ENCODE measurements around the gene IFI30.
A peak's percentile ranks its signal among the peaks of the same experiment; 100 is the strongest.

Gene IFI30

DNA sequence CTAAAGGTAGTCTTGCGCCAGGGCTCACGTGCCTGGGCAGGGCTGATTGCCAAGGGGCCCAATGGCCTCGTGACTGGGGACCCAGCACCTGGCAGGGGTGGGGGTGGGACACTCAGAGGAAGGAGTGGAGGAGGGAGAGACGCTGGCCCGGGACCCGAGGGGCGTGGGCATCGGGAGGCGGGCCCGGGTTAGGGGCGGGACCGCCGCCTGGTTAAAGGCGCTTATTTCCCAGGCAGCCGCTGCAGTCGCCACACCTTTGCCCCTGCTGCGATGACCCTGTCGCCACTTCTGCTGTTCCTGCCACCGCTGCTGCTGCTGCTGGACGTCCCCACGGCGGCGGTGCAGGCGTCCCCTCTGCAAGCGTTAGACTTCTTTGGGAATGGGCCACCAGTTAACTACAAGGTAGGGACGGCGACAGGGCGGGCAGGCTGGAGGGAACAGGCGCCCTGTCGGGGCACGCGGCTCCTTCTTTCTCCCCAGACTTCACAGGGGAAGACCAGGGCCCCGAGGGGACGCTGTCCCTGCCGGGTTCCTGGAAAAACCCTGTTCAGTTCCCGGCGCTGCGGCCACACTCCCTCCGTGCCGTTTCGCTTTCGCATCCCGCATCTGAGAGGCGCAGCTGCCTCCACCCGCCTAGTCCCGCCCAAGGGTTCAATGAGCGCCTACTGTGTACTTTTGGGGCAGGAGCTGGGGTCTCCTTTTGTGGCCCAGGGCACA is at the start of gene IFI30:
TSS of gene IFI30 (plus strand) at position 242 of the 717 bp plus-strand sequence. CDS start at position 271, 29 bp downstream.
- Mint-ChIP-seq H3K27ac (peak within 1 kb of the TSS; percentile 85), H3K27me3 (ENCODE audit: low read depth) (no peaks in the 10 kb centered on the region), H3K36me3 (ENCODE audit: low read depth) (peaks cover 20% of the 10 kb centered on the region), H3K9me3 (no peaks in the 10 kb centered on the region), H3K4me1 (ENCODE audit: low read depth) (peaks cover 20% of the 10 kb centered on the region), H3K4me3 (peak within 1 kb of the TSS; percentile 90)

DNA sequence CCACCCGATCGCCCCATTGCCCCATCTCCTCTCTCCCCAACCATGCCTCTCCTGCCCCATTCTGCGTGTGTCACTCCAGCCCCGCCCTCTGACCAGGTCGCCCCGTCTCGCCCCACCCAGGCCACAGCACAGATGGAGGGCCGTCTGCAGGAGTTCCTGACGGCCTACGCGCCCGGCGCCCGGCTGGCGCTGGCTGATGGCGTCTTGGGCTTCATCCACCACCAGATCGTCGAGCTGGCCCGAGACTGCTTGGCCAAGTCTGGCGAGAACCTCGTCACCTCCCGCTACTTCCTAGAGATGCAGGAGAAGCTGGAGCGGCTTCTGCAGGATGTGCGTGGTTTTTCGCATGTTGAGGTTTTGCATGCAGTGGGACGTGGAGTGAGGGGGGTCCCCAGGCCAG is 49.8 kb upstream of the IFI30 start:
- no peak overlapping the region for H3K4me3 Mint-ChIP-seq
- no peaks in the 10 kb centered on the region for H3K27me3 Mint-ChIP-seq (ENCODE audit: low read depth)
- peaks cover 33% of the 10 kb centered on the region for H3K36me3 Mint-ChIP-seq (ENCODE audit: low read depth)
- H3K27ac Mint-ChIP-seq = no peak overlapping the region
- H3K9me3 Mint-ChIP-seq = no peaks in the 10 kb centered on the region
- peaks cover 19% of the 10 kb centered on the region for H3K4me1 Mint-ChIP-seq (ENCODE audit: low read depth)

DNA sequence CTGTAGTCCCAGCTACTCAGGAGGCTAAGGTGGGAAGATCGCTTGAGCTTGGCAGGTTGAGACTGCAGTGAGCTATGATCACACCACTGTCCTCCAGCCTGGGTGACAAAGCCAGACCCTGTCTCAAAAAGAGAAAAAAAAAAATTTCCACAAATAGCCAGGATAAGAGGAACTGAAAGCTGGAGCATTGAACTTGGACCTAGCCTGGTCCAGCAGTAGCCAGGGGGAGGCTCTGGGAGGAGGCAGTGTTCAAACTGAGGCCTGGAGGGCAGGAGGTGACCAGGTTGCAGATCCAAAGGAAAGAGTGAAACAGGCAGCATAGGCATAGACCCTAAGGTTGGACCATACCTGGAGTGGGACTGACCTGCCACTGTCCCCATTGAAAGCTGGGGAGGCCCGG is 47.5 kb upstream of the IFI30 start:
- Mint-ChIP-seq H3K4me1 (ENCODE audit: low read depth) (peaks cover 4% of the 10 kb centered on the region), H3K27ac (no peak overlapping the region), H3K36me3 (ENCODE audit: low read depth) (peaks cover 41% of the 10 kb centered on the region), H3K27me3 (ENCODE audit: low read depth) (no peaks in the 10 kb centered on the region), H3K4me3 (no peak overlapping the region), H3K9me3 (no peaks in the 10 kb centered on the region)

DNA sequence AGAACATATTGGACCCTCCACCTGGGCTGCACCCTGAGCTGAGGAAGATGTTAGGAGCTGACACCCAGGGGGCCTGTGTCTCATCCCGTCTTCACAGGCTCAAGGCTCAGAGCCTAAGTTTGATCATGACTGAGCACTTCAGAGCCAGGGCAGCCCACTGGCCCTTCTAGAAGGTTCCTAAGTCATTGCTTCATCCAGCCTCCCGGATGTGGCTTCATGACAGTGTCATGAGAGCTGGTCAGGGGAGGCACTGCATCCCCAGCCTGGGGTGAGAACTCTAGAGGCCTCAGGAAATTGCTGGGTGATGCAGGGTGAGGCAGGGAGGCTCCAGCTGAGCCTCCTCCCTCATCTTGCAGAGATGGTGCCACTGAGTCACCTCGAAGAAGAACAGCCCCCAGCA is 45.6 kb upstream of the IFI30 start:
- Mint-ChIP-seq H3K9me3 (no peaks in the 10 kb centered on the region), H3K4me1 (ENCODE audit: low read depth) (peaks cover 4% of the 10 kb centered on the region), H3K27me3 (ENCODE audit: low read depth) (no peaks in the 10 kb centered on the region), H3K4me3 (no peak overlapping the region), H3K27ac (peak overlapping the region; percentile 66), H3K36me3 (ENCODE audit: low read depth) (peaks cover 45% of the 10 kb centered on the region)

DNA sequence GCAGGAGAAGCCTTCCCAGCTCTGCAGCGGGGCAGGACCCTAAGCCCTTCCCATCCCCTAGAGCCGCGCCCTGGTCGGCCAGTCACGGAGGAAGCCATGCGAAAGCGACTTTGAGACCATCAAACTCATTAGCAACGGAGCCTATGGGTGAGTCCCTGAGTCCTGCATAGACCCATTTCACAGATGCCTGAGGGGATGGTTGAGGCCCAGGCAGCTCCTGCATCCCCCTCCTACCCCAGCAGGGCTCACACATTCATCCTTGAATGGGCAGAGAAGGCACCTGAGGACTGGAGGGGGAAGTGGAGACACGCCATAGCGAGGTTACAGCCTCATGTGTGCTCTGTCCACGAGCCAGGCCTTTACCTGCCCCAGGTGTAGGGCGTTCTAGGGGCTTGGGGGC is 44.8 kb upstream of the IFI30 start:
- Mint-ChIP-seq H3K27ac (no peak overlapping the region), H3K4me1 (ENCODE audit: low read depth) (peaks cover 4% of the 10 kb centered on the region), H3K27me3 (ENCODE audit: low read depth) (no peaks in the 10 kb centered on the region), H3K9me3 (no peaks in the 10 kb centered on the region), H3K36me3 (ENCODE audit: low read depth) (peaks cover 40% of the 10 kb centered on the region), H3K4me3 (no peak overlapping the region)

DNA sequence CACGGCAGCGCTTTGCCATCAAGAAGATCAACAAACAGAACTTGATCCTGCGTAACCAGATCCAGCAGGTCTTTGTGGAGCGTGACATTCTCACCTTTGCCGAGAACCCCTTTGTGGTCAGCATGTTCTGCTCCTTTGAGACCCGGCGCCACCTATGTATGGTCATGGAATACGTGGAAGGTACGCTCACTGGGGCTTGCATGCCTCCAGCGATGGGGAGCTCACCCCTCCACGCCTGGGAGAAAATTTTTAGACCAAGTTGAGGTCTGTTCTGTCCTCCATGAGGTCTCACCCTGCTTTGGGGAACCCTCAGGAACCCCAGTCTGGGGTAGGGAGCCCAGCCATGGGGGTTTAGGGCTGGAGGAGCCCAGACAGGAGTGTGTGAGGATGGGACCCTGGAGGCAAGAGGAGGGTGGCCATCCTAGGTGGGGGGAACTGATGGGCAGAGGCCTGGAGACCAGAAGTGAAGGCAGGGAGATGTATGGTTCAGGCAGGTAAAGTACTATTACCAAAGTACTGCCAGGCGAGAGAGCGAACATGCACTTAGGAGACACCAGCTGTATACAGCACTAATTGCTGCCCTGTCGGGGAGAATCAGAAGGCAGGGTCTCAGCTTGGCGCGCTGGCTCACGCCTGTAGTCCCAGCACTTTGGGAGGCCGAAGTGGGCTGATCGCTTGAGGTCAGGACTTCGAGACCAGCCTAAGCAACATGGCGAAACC is 42.9 kb upstream of the IFI30 start:
- Mint-ChIP-seq H3K27me3 (ENCODE audit: low read depth) (no peaks in the 10 kb centered on the region), H3K9me3 (no peaks in the 10 kb centered on the region), H3K4me3 (no peak overlapping the region), H3K4me1 (ENCODE audit: low read depth) (peaks cover 4% of the 10 kb centered on the region), H3K27ac (no peak overlapping the region), H3K36me3 (ENCODE audit: low read depth) (peaks cover 39% of the 10 kb centered on the region)

DNA sequence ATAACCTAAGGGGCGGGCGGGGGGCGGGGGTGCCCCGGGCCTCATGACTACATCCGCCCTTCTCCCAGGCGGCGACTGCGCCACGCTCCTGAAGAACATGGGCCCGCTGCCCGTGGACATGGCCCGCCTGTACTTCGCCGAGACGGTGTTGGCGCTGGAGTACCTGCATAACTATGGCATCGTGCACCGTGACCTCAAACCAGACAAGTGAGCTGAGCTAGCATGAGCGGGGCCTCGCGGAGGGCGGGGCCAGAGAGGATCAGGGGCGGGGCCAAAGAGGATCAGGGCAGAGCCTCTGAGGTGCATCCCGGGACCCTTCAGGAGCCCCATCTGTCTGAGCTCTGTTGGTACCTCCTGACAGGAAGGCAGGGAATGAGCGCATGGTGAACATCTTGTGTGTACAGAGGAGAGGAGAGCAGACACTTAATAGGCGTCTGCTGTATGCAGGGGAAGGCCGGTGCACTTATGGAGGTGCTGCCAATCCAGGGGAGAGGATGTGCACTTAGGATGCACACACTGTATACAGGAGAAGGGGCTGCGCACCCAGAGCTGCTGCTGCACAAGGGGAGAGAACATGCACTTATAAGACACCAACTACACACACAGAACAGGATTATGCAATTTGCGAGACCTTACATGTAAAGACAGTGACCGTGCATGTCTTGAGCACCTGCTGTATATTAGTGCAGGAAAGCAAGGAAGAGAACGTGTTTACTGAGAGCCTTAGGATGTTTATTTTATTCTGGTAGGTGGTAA is 41.6 kb upstream of the IFI30 start:
- Mint-ChIP-seq H3K9me3 (no peaks in the 10 kb centered on the region), H3K27me3 (ENCODE audit: low read depth) (no peaks in the 10 kb centered on the region), H3K27ac (no peak overlapping the region), H3K36me3 (ENCODE audit: low read depth) (peaks cover 39% of the 10 kb centered on the region), H3K4me1 (ENCODE audit: low read depth) (peaks cover 6% of the 10 kb centered on the region), H3K4me3 (no peak overlapping the region)

DNA sequence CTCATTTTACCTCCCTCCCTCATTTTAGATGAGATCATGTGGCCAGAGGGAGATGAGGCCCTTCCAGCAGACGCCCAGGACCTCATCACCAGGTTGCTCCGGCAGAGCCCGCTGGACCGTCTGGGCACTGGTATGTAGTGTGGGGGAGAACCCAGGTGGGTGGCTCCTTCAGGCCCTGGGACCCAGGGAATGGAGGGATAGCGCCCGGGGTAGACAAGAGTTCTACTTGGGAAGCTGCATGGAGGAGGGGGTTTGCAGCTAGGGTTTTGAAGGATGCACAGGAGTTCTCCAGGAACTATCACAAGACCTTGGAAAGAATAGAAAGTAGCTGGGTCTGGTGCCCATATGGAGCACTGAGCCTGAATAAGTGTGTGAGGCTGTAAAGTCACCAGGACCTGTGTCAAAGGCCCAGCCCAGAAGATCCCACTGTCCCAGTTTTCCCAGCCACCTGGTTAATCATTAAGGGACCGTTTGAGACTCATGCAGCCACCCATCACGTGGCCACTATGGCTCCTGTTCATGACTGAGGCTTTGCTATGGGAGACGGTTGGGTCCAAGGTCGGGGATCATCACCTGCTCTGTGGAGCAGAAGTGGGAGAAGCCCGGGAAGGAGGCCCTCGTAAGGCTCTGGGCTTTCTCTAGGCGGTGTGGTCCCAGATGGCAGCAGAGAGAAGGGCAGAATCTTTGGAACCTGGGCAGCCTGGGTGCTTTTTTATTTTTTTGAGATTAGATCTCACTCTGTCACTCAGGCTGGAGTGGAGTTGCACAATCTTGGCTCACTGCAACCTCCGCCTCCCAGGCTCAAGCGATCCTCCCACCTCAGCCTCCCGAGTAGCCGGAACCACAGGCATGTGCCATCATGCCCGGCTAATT is 37.7 kb upstream of the IFI30 start:
- H3K4me3 Mint-ChIP-seq = no peak overlapping the region
- H3K27me3 Mint-ChIP-seq (ENCODE audit: low read depth) = no peaks in the 10 kb centered on the region
- peaks cover 32% of the 10 kb centered on the region for H3K36me3 Mint-ChIP-seq (ENCODE audit: low read depth)
- H3K27ac Mint-ChIP-seq = no peak overlapping the region
- peaks cover 2% of the 10 kb centered on the region for H3K4me1 Mint-ChIP-seq (ENCODE audit: low read depth)
- H3K9me3 Mint-ChIP-seq = no peaks in the 10 kb centered on the region

DNA sequence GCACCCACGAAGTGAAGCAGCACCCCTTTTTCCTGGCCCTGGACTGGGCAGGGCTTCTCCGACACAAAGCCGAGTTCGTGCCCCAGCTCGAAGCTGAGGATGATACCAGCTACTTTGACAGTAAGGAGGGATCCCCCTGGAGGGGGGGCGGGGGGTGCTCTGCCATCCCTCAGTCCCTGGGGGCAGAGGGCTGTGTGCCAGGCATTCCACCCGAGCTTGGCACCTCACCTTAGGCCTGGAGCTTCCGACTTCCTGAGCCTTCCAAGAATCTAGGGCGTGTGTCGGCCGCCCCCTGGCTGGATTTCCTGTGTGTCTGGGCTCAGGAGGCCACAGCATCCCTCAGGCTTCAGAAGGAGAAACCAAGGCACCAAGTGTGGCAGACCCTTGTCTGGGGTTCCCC is 36.4 kb upstream of the IFI30 start:
- no peaks in the 10 kb centered on the region for H3K27me3 Mint-ChIP-seq (ENCODE audit: low read depth)
- H3K4me3 Mint-ChIP-seq = no peak overlapping the region
- no peaks in the 10 kb centered on the region for H3K9me3 Mint-ChIP-seq
- H3K27ac Mint-ChIP-seq = no peak overlapping the region
- H3K4me1 Mint-ChIP-seq (ENCODE audit: low read depth) = peaks cover 2% of the 10 kb centered on the region
- H3K36me3 Mint-ChIP-seq (ENCODE audit: low read depth) = peaks cover 29% of the 10 kb centered on the region

DNA sequence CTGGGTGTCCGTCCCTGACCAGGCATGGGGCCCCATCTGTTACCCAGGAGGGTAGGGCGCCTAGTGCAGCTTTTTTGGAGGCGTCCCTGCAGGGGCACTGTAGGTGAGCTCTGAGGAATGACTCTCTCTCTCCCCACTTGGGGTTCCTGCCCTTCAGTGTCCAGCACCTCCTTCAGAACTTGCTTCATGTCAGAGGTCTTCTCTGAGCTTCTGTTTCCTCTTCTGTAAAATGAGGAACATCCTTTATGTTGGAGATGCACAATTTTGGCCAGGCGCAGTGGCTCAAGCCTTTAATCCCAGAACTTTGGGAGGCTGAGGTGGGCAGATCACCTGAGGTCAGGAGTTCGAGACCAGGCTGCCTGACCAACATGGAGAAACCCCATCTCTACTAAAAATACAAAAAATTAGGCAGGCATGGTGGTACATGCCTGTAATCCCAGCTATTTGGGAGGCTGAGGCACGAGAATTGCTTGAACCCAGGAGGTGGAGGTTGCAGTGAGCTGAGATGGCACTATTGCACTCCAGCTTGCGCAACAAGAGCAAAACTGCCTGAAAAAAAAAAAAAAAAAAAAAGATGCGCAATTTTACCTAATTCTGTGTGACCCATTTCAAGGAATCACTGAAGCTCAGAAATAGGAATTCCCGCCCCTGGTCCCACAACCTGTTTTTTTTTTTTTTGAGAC is 35.8 kb upstream of the IFI30 start:
- Mint-ChIP-seq H3K27me3 (ENCODE audit: low read depth) (no peaks in the 10 kb centered on the region), H3K27ac (no peak overlapping the region), H3K4me1 (ENCODE audit: low read depth) (peaks cover 2% of the 10 kb centered on the region), H3K9me3 (no peaks in the 10 kb centered on the region), H3K36me3 (ENCODE audit: low read depth) (peaks cover 25% of the 10 kb centered on the region), H3K4me3 (no peak overlapping the region)

DNA sequence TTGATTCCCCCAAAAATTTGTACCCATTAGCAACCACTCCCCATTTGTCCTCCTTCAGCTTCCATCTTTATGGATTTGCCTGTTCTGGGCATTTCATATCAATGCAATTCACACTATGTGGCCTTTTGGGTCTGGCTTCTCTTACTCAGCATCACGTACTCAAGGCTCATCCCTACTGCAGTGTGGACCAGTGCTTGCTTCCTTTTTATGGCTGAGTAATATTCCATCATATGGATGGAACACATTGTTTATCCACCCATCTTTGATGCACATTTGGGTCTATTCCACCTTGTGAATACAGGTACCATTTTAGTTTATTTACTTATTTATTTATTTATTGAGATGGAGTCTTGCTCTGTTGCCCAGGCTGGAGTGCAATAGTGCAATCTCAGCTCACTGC is 33.1 kb upstream of the IFI30 start:
- no peak overlapping the region for H3K27ac Mint-ChIP-seq
- no peak overlapping the region for H3K4me3 Mint-ChIP-seq
- peaks cover 31% of the 10 kb centered on the region for H3K36me3 Mint-ChIP-seq (ENCODE audit: low read depth)
- H3K4me1 Mint-ChIP-seq (ENCODE audit: low read depth) = peaks cover 2% of the 10 kb centered on the region
- H3K9me3 Mint-ChIP-seq = no peaks in the 10 kb centered on the region
- no peaks in the 10 kb centered on the region for H3K27me3 Mint-ChIP-seq (ENCODE audit: low read depth)

DNA sequence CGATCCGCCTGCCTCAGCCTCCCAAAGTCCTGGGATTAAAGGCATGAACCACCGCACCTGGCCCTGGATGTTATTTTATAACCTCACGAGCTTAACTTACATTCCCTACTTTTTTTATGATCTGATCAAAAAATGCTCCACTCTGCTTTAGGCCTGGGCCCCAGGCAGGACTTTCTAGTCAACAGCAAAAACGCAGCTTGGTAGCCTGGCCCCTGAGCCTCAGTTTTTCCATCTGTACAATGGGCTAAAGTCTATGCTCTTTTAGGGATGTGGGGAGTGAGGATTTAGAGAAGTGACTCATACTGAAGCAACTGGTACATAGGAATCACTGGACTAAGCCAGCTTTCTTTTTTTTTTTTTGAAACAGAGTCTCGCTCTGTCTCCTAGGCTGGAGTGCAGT is 32.6 kb upstream of the IFI30 start:
- Mint-ChIP-seq H3K9me3 (no peaks in the 10 kb centered on the region), H3K4me3 (no peak overlapping the region), H3K4me1 (ENCODE audit: low read depth) (peaks cover 2% of the 10 kb centered on the region), H3K36me3 (ENCODE audit: low read depth) (peaks cover 27% of the 10 kb centered on the region), H3K27me3 (ENCODE audit: low read depth) (no peaks in the 10 kb centered on the region), H3K27ac (no peak overlapping the region)

DNA sequence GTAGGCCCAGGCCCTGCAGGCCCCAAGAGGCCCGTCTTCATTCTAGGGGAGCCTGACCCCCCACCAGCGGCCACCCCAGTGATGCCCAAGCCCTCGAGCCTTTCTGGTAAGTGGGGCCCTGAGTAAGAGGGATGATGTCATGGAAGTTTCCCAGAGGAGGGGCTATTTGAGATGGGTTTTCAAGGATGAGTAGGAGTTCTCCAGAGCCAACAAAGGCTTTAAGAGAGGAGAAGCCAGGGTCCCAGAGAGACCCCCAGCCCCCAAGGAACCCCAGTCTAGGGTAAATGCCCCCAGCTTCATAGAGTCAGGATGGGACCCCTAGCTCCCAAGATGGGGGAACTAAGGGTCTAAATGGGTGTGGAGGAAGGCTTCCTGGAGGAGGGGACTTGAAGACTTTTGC is 29.7 kb upstream of the IFI30 start:
- Mint-ChIP-seq H3K9me3 (no peaks in the 10 kb centered on the region), H3K36me3 (ENCODE audit: low read depth) (peaks cover 34% of the 10 kb centered on the region), H3K27me3 (ENCODE audit: low read depth) (no peaks in the 10 kb centered on the region), H3K27ac (no peak overlapping the region), H3K4me1 (ENCODE audit: low read depth) (no peaks in the 10 kb centered on the region), H3K4me3 (no peak overlapping the region)

DNA sequence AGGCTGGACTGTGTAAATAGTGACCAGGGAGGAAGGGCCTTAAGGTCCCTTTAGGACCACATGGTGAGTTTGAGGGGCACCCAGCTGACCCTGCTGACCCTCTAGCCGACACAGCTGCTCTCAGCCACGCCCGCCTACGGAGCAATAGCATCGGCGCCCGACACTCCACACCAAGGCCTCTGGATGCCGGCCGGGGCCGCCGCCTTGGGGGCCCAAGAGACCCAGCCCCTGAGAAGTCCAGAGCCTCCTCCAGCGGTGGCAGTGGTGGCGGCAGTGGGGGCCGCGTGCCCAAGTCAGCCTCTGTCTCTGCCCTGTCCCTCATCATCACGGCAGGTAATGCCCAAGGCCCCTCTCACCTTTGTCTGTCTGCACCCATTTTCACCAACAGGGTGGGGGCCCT is 29.3 kb upstream of the IFI30 start:
- peaks cover 30% of the 10 kb centered on the region for H3K36me3 Mint-ChIP-seq (ENCODE audit: low read depth)
- H3K4me1 Mint-ChIP-seq (ENCODE audit: low read depth) = no peaks in the 10 kb centered on the region
- H3K9me3 Mint-ChIP-seq = no peaks in the 10 kb centered on the region
- no peak overlapping the region for H3K4me3 Mint-ChIP-seq
- no peaks in the 10 kb centered on the region for H3K27me3 Mint-ChIP-seq (ENCODE audit: low read depth)
- H3K27ac Mint-ChIP-seq = no peak overlapping the region
